Inferior parietal cortex (tissue), 1 donor: ENCODE data around the gene TPSG1.

Experiments used
- DNase-seq: peaks from one replicate; pipeline ENCODE4 v3.0.0-alpha.2; 2016; ENCODE audit errors: extremely low spot score

The TPSG1 gene

GRCh38 chr16:1177053-1177452 lies 48.0 kb downstream of the TPSG1 start:
- no peak for DNase-seq

GRCh38 chr16:1176280-1176897 lies 48.7 kb downstream of the TPSG1 start:
- no peak for DNase-seq

GRCh38 chr16:1175566-1176279 lies 49.3 kb downstream of the TPSG1 start:
- DNase-seq = no peak

GRCh38 chr16:1174477-1175357 lies 50.4 kb downstream of the TPSG1 start:
- DNase-seq = no peak

- DNase-seq = no peak
Measured at GRCh38 chr16:1173788-1174451, 51.1 kb downstream of the TPSG1 start.

GRCh38 chr16:1172651-1173050 lies 52.4 kb downstream of the TPSG1 start:
- DNase-seq = no peak

- DNase-seq = no peak
Measured at GRCh38 chr16:1171854-1172428, 53.1 kb downstream of the TPSG1 start.
